GM13977 (cell line): ENCODE data around the gene PNPLA1.

Experiments
- DNase-seq: peaks from one replicate; pipeline ENCODE4 v3.0.0; 2012; ENCODE audit warnings: low spot score
- CTCF ChIP-seq: IDR thresholded peaks from 2 replicates; pipeline ENCODE4 v1.5.1; 2012; ENCODE audit warnings: mild to moderate bottlenecking, control low read depth; ENCODE audit not compliant: insufficient read depth; ENCODE audit errors: extremely low read depth, missing control alignments
- in situ Hi-C: fragments of 300-500 bp; cut with MboI; formaldehyde crosslinking; loops from one replicate; pipeline ENCODE4 v1.12.0; 2022; ENCODE audit warnings: low sequenced_read_pairs, low pct_unique_long_range_greater_than_20kb, mixed read lengths, inconsistent platforms; ENCODE audit not compliant: unreplicated experiment

The PNPLA1 gene

GRCh38 chr6:36309203-36309602, 39.3 kb downstream of the PNPLA1 start:
- no peak for DNase-seq
- TF ChIP-seq CTCF: no peak
- in situ Hi-C loops: no loop called here

- no peak for TF ChIP-seq CTCF
- DNase-seq: no peak
- in situ Hi-C loops: no loop called here
These were observed 40.0 kb downstream of the PNPLA1 start for GRCh38 chr6:36309900-36310299.

DNA sequence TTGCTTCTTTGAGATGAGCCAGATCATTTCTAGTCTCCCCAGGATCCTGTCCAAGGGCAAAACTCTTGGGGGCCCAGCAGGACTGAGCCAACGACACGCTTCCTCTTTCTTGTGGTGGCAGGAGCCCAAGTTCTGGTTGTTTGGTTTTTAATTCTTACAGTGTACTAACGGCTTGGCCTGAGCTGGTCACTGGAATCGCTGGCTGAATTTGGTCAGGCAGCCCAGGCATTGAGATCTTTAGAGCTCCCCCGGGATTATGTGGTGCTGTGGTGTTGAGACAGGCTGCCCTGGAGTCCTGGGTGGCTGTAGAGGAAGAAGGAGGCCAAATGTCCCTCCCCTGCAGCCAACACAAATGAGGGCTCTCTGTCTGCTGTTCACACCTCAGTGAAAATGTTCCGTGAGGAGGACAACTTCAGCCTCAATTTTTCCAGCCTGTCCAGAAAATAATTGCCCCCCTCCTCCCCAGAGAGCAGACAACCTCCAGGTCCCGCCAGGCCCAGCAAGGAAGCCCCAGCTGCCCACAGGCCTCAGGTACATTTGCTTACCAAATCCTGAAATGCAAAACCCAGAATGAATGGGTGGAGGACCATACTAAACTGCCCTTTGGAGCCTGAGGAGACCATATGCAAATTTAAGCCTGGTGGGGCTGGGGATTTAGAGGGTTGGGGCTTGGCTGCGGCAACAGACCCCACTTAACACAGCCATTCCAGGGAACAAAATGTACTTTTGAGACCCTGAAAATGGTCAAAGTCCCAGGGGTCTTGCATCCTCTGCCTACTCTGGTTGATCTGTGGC, 43.2 kb downstream of the PNPLA1 start:
- no peak for DNase-seq
- TF ChIP-seq CTCF: no peak
- in situ Hi-C loops: no loop called here

DNA sequence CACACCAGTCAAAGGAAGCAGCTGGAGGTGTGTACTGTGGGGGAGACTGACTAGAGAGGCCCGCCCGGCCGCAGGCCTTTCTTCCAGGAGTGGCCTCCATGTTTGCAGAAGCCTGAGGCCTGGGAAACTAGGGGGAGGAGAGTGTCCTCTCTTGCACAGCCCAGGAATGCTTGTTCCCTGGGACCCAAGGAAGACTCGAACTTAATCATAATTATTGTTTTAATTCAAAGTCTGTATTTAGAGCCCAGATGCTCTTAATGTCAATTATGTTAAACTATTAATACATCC, 43.7 kb downstream of the PNPLA1 start:
- DNase-seq: no peak
- in situ Hi-C loops: no loop called here
- no peak for TF ChIP-seq CTCF

GRCh38 chr6:36314221-36315014, 44.6 kb downstream of the PNPLA1 start:
- no peak for TF ChIP-seq CTCF
- in situ Hi-C loops: no loop called here
- no peak for DNase-seq

- no peak for DNase-seq
- in situ Hi-C loops: no loop called here
- TF ChIP-seq CTCF: no peak
These were observed 46.1 kb downstream of the PNPLA1 start for GRCh38 chr6:36315921-36316320.
